ENCODE measurements around the gene EDNRA. TPM values are rescaled to one million over a fixed set of nuclear protein-coding genes. Genes with fewer than 3 reads are reported as not detected.
A peak's percentile ranks its signal among the peaks of the same experiment; 100 is the strongest.

Gene EDNRA
- total and polyA plus RNA-seq, 4 donors: 3.7 to 99.7 (median 11.1) TPM

GRCh38 chr4:147453561-147454141 is 27.2 kb upstream of the EDNRA start:
- WGBS, 2 donors: 52 to 61% methylated on average over 2 of the region's 2 CpGs
- TF ChIP-seq, protein P1, sequence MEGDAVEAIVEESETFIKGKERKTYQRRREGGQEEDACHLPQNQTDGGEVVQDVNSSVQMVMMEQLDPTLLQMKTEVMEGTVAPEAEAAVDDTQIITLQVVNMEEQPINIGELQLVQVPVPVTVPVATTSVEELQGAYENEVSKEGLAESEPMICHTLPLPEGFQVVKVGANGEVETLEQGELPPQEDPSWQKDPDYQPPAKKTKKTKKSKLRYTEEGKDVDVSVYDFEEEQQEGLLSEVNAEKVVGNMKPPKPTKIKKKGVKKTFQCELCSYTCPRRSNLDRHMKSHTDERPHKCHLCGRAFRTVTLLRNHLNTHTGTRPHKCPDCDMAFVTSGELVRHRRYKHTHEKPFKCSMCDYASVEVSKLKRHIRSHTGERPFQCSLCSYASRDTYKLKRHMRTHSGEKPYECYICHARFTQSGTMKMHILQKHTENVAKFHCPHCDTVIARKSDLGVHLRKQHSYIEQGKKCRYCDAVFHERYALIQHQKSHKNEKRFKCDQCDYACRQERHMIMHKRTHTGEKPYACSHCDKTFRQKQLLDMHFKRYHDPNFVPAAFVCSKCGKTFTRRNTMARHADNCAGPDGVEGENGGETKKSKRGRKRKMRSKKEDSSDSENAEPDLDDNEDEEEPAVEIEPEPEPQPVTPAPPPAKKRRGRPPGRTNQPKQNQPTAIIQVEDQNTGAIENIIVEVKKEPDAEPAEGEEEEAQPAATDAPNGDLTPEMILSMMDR (IDR thresholded peaks at IDR 0.05; ENCODE audit: control extremely low read depth, extremely low read depth): no peak
- DNase-seq: peak; percentile 13 to 54 (median 29)
- Histone ChIP-seq H3K27me3 (ENCODE audit: control insufficient read depth in 3 of 3, insufficient read depth in 3 of 3, low read length in 2 of 3) (no peaks in the 10 kb centered on the region), H3K9me3 (ENCODE audit: control insufficient read depth in 4 of 4, insufficient read depth in 3 of 4, low read length in 3 of 4) (no peaks in the 10 kb centered on the region), H3K36me3 (ENCODE audit: control insufficient read depth in 4 of 4, insufficient read depth in 4 of 4, low read length in 4 of 4) (no peaks in the 10 kb centered on the region), H3K27ac (ENCODE audit: low read depth in 1 of 2, low read length in 1 of 2) (no peak overlapping the region), H3K9ac (ENCODE audit: insufficient read depth in 1 of 2, low read length in 2 of 2) (no peak overlapping the region), H3K4me1 (ENCODE audit: control insufficient read depth in 5 of 5, insufficient read depth in 5 of 5, low read length in 5 of 5) (no peaks in the 10 kb centered on the region), H3K4me3 (no peak overlapping the region)
- no peak for ATAC-seq (ENCODE audit: insufficient read depth, low FRiP score)

DNA sequence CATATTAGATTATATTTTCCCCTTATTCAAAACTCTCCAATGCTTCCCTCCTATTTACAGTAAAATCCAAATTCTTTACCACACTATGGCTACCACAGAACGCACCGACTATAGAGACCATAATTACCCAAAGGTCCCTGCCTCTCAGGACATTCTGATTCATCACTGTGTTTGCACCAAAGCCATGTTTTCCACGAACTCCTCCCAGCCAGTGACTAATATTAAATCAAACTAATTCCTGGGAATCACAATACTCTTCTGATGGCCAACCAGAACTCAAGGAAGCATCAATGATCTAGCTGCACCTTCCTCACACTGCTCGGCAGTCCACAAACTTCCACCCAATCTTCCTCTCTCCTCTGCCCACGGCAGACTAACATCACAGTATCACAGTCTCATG is 24.2 kb upstream of the EDNRA start:
- Histone ChIP-seq H3K9ac (ENCODE audit: insufficient read depth in 1 of 2, low read length in 2 of 2) (no peak overlapping the region), H3K36me3 (ENCODE audit: control insufficient read depth in 4 of 4, insufficient read depth in 4 of 4, low read length in 4 of 4) (no peaks in the 10 kb centered on the region), H3K27ac (ENCODE audit: low read depth in 1 of 2, low read length in 1 of 2) (no peak overlapping the region), H3K4me3 (no peak overlapping the region), H3K27me3 (ENCODE audit: control insufficient read depth in 3 of 3, insufficient read depth in 3 of 3, low read length in 2 of 3) (no peaks in the 10 kb centered on the region), H3K4me1 (ENCODE audit: control insufficient read depth in 5 of 5, insufficient read depth in 5 of 5, low read length in 5 of 5) (no peaks in the 10 kb centered on the region), H3K9me3 (ENCODE audit: control insufficient read depth in 4 of 4, insufficient read depth in 3 of 4, low read length in 3 of 4) (no peaks in the 10 kb centered on the region)
- 87 to 90% methylated on average over 5 of the region's 5 CpGs for WGBS, 2 donors
- ATAC-seq (ENCODE audit: insufficient read depth, low FRiP score) (no peak), DNase-seq (no peak)
- TF ChIP-seq, protein P1 (IDR thresholded peaks at IDR 0.05; ENCODE audit: control extremely low read depth, extremely low read depth): no peak

- Histone ChIP-seq H3K9ac (ENCODE audit: insufficient read depth in 1 of 2, low read length in 2 of 2) (no peak overlapping the region), H3K9me3 (ENCODE audit: control insufficient read depth in 4 of 4, insufficient read depth in 3 of 4, low read length in 3 of 4) (peaks cover 0 to 6% (median 4%) of the 10 kb centered on the region in 4 donors), H3K4me1 (ENCODE audit: control insufficient read depth in 5 of 5, insufficient read depth in 5 of 5, low read length in 5 of 5) (no peaks in the 10 kb centered on the region), H3K27ac (ENCODE audit: low read depth in 1 of 2, low read length in 1 of 2) (no peak overlapping the region), H3K36me3 (ENCODE audit: control insufficient read depth in 4 of 4, insufficient read depth in 4 of 4, low read length in 4 of 4) (peaks cover 0 to 3% (median 0%) of the 10 kb centered on the region in 4 donors), H3K27me3 (ENCODE audit: control insufficient read depth in 3 of 3, insufficient read depth in 3 of 3, low read length in 2 of 3) (no peaks in the 10 kb centered on the region), H3K4me3 (no peak overlapping the region)
- 85 to 89% methylated on average over 1 of the region's 1 CpG for WGBS, 2 donors
- TF ChIP-seq, protein P1 (IDR thresholded peaks at IDR 0.05; ENCODE audit: control extremely low read depth, extremely low read depth): no peak
- ATAC-seq (ENCODE audit: insufficient read depth, low FRiP score) (no peak), DNase-seq (no peak)
Observed at GRCh38 chr4:147461161-147461560, 19.7 kb upstream of the EDNRA start.

DNA sequence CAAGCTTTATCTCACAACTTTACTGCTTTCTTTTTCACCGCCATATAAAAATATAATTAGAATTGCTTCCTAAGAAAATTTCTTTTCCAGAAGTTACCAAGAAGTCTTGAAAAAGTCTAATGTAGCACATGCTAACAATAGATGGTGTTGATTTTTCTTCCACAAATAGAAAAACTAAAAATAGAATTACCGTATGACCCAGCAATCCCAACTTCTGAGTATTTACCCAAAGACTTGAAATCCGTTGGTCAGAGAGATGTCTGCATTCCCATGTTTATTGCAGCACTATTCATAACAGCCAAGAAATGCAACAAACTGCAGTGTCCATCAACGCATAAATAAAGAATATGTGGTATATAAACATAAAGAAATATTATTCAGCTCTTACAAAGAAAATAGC is 17.8 kb upstream of the EDNRA start:
- TF ChIP-seq, protein P1 (IDR thresholded peaks at IDR 0.05; ENCODE audit: control extremely low read depth, extremely low read depth): no peak
- 67 to 75% methylated on average over 4 of the region's 4 CpGs for WGBS, 2 donors
- DNase-seq (peak in 1 of 3 donors; percentile 18), ATAC-seq (ENCODE audit: insufficient read depth, low FRiP score) (no peak)
- Histone ChIP-seq H3K9me3 (ENCODE audit: control insufficient read depth in 4 of 4, insufficient read depth in 3 of 4, low read length in 3 of 4) (peaks cover 0 to 6% (median 4%) of the 10 kb centered on the region in 4 donors), H3K36me3 (ENCODE audit: control insufficient read depth in 4 of 4, insufficient read depth in 4 of 4, low read length in 4 of 4) (peaks cover 0 to 3% (median 0%) of the 10 kb centered on the region in 4 donors), H3K27me3 (ENCODE audit: control insufficient read depth in 3 of 3, insufficient read depth in 3 of 3, low read length in 2 of 3) (no peaks in the 10 kb centered on the region), H3K27ac (ENCODE audit: low read depth in 1 of 2, low read length in 1 of 2) (no peak overlapping the region), H3K4me3 (no peak overlapping the region), H3K4me1 (ENCODE audit: control insufficient read depth in 5 of 5, insufficient read depth in 5 of 5, low read length in 5 of 5) (no peaks in the 10 kb centered on the region), H3K9ac (ENCODE audit: insufficient read depth in 1 of 2, low read length in 2 of 2) (no peak overlapping the region)

All from lung (tissue), 12 donors.